Loucy (cell line): ENCODE data around the gene RERG.

Experiments used
- EZH2phosphoT487 ChIP-seq: fragments of 200-600 bp; IDR thresholded peaks from 2 replicates; pipeline ENCODE4 v1.6.1; 2018; ENCODE audit warnings: antibody characterized with exemption, mild to moderate bottlenecking, moderate library complexity, borderline replicate concordance
- TF ChIP-seq, protein P1 (sequence below): fragments of 200-600 bp; sonication (generic); conservative IDR thresholded peaks from 2 replicates; pipeline ENCODE4 v1.5.1; 2014; ENCODE audit warnings: mild to moderate bottlenecking, antibody characterized with exemption, low read length

- TF ChIP-seq, protein P1, sequence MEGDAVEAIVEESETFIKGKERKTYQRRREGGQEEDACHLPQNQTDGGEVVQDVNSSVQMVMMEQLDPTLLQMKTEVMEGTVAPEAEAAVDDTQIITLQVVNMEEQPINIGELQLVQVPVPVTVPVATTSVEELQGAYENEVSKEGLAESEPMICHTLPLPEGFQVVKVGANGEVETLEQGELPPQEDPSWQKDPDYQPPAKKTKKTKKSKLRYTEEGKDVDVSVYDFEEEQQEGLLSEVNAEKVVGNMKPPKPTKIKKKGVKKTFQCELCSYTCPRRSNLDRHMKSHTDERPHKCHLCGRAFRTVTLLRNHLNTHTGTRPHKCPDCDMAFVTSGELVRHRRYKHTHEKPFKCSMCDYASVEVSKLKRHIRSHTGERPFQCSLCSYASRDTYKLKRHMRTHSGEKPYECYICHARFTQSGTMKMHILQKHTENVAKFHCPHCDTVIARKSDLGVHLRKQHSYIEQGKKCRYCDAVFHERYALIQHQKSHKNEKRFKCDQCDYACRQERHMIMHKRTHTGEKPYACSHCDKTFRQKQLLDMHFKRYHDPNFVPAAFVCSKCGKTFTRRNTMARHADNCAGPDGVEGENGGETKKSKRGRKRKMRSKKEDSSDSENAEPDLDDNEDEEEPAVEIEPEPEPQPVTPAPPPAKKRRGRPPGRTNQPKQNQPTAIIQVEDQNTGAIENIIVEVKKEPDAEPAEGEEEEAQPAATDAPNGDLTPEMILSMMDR = no peak
- TF ChIP-seq EZH2phosphoT487 = no peak
Measured at GRCh38 chr12:15142711-15143110, 78.5 kb downstream of the RERG start.
